GM12801 (cell line): Measurements from ENCODE around the gene TMEM131.

Source experiments
- CTCF ChIP-seq: IDR thresholded peaks from one replicate; pipeline ENCODE4 v1.5.1; 2011; ENCODE audit warnings: control low read depth; ENCODE audit not compliant: insufficient read length; ENCODE audit errors: extremely low read depth

Gene TMEM131

GRCh38 chr2:98004047-98004446 lies 8.3 kb upstream of the TMEM131 start:
- TF ChIP-seq CTCF = no peak

GRCh38 chr2:97999536-97999935 lies 3.8 kb upstream of the TMEM131 start:
- no peak for TF ChIP-seq CTCF

- no peak for TF ChIP-seq CTCF
Measured at GRCh38 chr2:97998431-97999005, 2.8 kb upstream of the TMEM131 start.

GRCh38 chr2:97997784-97998392 lies 2.1 kb upstream of the TMEM131 start:
- no peak for TF ChIP-seq CTCF

GRCh38 chr2:97996679-97997078 lies 931 bp upstream of the TMEM131 start:
- no peak for TF ChIP-seq CTCF

- no peak for TF ChIP-seq CTCF
Measured at GRCh38 chr2:97995026-97995733, 568 bp downstream of the TMEM131 start.

- TF ChIP-seq CTCF = no peak
Measured at GRCh38 chr2:97994476-97994875, 1.3 kb downstream of the TMEM131 start.
